Panc1 (cell line): ENCODE data around the gene CNOT1.

ENCODE experiments used
- CTCF ChIP-seq: fragments of 450-650 bp; IDR thresholded peaks from 2 replicates; pipeline ENCODE4 v1.5.1; 2017; ENCODE audit warnings: mild to moderate bottlenecking
- POLR2AphosphoS5 ChIP-seq: IDR thresholded peaks from 2 replicates; pipeline ENCODE4 v1.6.1; 2012; ENCODE audit warnings: mild to moderate bottlenecking, low read depth, low read length, moderate library complexity
- REST ChIP-seq, 2 experiments: IDR thresholded peaks; 2 replicates each; pipeline ENCODE4 v1.6.1; 2011 to 2012; ENCODE audit warnings: low read depth in 2 of 2, control low read depth in 1 of 2, low read length in 1 of 2, mild to moderate bottlenecking in 1 of 2, moderate library complexity in 1 of 2; ENCODE audit not compliant: insufficient read depth in 1 of 2

- TF ChIP-seq CTCF: no peak
- no peak for TF ChIP-seq POLR2AphosphoS5
- TF ChIP-seq REST (IDR thresholded peaks at IDR 0.05; ENCODE audit: insufficient read depth in 1 of 2, low read depth in 2 of 2, low read length in 1 of 2): no peak
Observed at GRCh38 chr16:58563235-58563634, 66.4 kb downstream of the CNOT1 start.
